Stimulated activated naive CD8-positive, alpha-beta T cell treated with anti-CD3 and anti-CD28 coated beads, Interleukin-15, amount 100 ng/mL, for 72 hours (primary cell): ENCODE data around the gene DHRS9.
A peak's percentile ranks its signal among the peaks of the same experiment; 100 is the strongest.

ENCODE experiments used
- ATAC-seq: fragments of 150-1000 bp; cut with Tn5 transposase; 2 replicates; pipeline ENCODE4 v1.10.0; 2021; ENCODE audit warnings: mild to moderate bottlenecking, moderate library complexity
- DNase-seq, 2 donors: peaks; one replicate each; pipeline ENCODE4 v3.0.0; 2021 to 2022
- H3K27ac Mint-ChIP-seq, 2 donors: one replicate each; pipeline ENCODE4 v1.8.0; 2022; ENCODE audit warnings: mild to moderate bottlenecking in 2 of 2, mixed read lengths in 2 of 2, moderate library complexity in 2 of 2
- H3K27me3 Mint-ChIP-seq: one replicate; pipeline ENCODE4 v1.8.0; 2022; ENCODE audit warnings: mixed read lengths
- H3K4me1 Mint-ChIP-seq: one replicate; pipeline ENCODE4 v1.8.0; 2022; ENCODE audit warnings: mild to moderate bottlenecking, mixed read lengths
- H3K4me3 Mint-ChIP-seq, 2 donors: one replicate each; pipeline ENCODE4 v1.8.0; 2022; ENCODE audit warnings: mild to moderate bottlenecking in 2 of 2, mixed read lengths in 2 of 2, moderate library complexity in 1 of 2
- H3K9me3 Mint-ChIP-seq, 2 donors: one replicate each; pipeline ENCODE4 v1.8.0; 2022; ENCODE audit warnings: mixed read lengths in 2 of 2

The DHRS9 gene

GRCh38 chr2:169069341-169069740 is at the start of gene DHRS9:
Gene DHRS9 (plus strand): TSS chr2:169069563. CDS start chr2:169081582, 12,019 bp downstream.
- H3K4me1 Mint-ChIP-seq = peaks cover 20% of the 10 kb centered on the region
- peak; percentile 81 for ATAC-seq
- H3K27ac Mint-ChIP-seq = peak within 1 kb of the TSS in 1 of 2 donors; percentile 20
- DNase-seq = no peak
- no peaks in the 10 kb centered on the region for H3K27me3 Mint-ChIP-seq
- H3K9me3 Mint-ChIP-seq = peaks cover 7 to 11% of the 10 kb centered on the region in 2 donors
- no peak within 1 kb of the TSS for H3K4me3 Mint-ChIP-seq

GRCh38 chr2:169023161-169023560 is 46.2 kb upstream of the DHRS9 start:
- DNase-seq (no peak), ATAC-seq (no peak)
- H3K27me3 Mint-ChIP-seq = no peaks in the 10 kb centered on the region
- no peak overlapping the region for H3K27ac Mint-ChIP-seq
- H3K4me3 Mint-ChIP-seq = no peak overlapping the region
- H3K9me3 Mint-ChIP-seq = no peaks in the 10 kb centered on the region
- H3K4me1 Mint-ChIP-seq = peaks cover 8% of the 10 kb centered on the region

- Mint-ChIP-seq H3K27me3 (no peaks in the 10 kb centered on the region), H3K9me3 (no peaks in the 10 kb centered on the region), H3K4me1 (peaks cover 8% of the 10 kb centered on the region), H3K4me3 (no peak overlapping the region), H3K27ac (no peak overlapping the region)
- ATAC-seq (no peak), DNase-seq (no peak)
Measured at GRCh38 chr2:169026056-169026455, 43.3 kb upstream of the DHRS9 start.

GRCh38 chr2:169027234-169027633 is 42.1 kb upstream of the DHRS9 start:
- no peak for ATAC-seq
- H3K27ac Mint-ChIP-seq = no peak overlapping the region
- peaks cover 8% of the 10 kb centered on the region for H3K4me1 Mint-ChIP-seq
- no peak overlapping the region for H3K4me3 Mint-ChIP-seq
- no peaks in the 10 kb centered on the region for H3K27me3 Mint-ChIP-seq
- no peak for DNase-seq
- H3K9me3 Mint-ChIP-seq = no peaks in the 10 kb centered on the region

GRCh38 chr2:169029341-169029740 is 40.0 kb upstream of the DHRS9 start:
- Mint-ChIP-seq H3K27me3 (no peaks in the 10 kb centered on the region), H3K27ac (no peak overlapping the region), H3K4me3 (no peak overlapping the region), H3K9me3 (peaks cover 0 to 14% of the 10 kb centered on the region in 2 donors), H3K4me1 (peaks cover 8% of the 10 kb centered on the region)
- ATAC-seq = no peak
- DNase-seq = no peak

GRCh38 chr2:169031202-169031601 is 38.2 kb upstream of the DHRS9 start, which contains the start of gene ABCB11:
Gene ABCB11 (minus strand): TSS chr2:169031324. CDS start chr2:169018125, 13,199 bp downstream.
- H3K4me1 Mint-ChIP-seq = no peaks in the 10 kb centered on the region
- no peaks in the 10 kb centered on the region for H3K27me3 Mint-ChIP-seq
- DNase-seq (no peak), ATAC-seq (no peak)
- H3K27ac Mint-ChIP-seq = no peak within 1 kb of the TSS
- H3K9me3 Mint-ChIP-seq = peaks cover 0 to 16% of the 10 kb centered on the region in 2 donors
- H3K4me3 Mint-ChIP-seq = no peak within 1 kb of the TSS

- no peak for DNase-seq
- no peak for ATAC-seq
- H3K9me3 Mint-ChIP-seq = peaks cover 0 to 16% of the 10 kb centered on the region in 2 donors
- H3K4me1 Mint-ChIP-seq = peaks cover 7% of the 10 kb centered on the region
- no peak overlapping the region for H3K27ac Mint-ChIP-seq
- no peaks in the 10 kb centered on the region for H3K27me3 Mint-ChIP-seq
- no peak overlapping the region for H3K4me3 Mint-ChIP-seq
Measured at GRCh38 chr2:169034256-169034655, 35.1 kb upstream of the DHRS9 start.

- no peak overlapping the region for H3K27ac Mint-ChIP-seq
Measured at GRCh38 chr2:169034984-169035544, 34.3 kb upstream of the DHRS9 start.

GRCh38 chr2:169035887-169036286 is 33.5 kb upstream of the DHRS9 start:
- H3K27ac Mint-ChIP-seq = no peak overlapping the region
- ATAC-seq = no peak
- no peak for DNase-seq
- H3K9me3 Mint-ChIP-seq = peaks cover 0 to 16% of the 10 kb centered on the region in 2 donors
- H3K27me3 Mint-ChIP-seq = no peaks in the 10 kb centered on the region
- peaks cover 7% of the 10 kb centered on the region for H3K4me1 Mint-ChIP-seq
- H3K4me3 Mint-ChIP-seq = no peak overlapping the region

More at GRCh38 chr2:169034984-169035544, 34.3 kb upstream of the DHRS9 start:
- H3K27me3 Mint-ChIP-seq = no peaks in the 10 kb centered on the region
- peaks cover 7% of the 10 kb centered on the region for H3K4me1 Mint-ChIP-seq
- no peak overlapping the region for H3K4me3 Mint-ChIP-seq
- DNase-seq (no peak), ATAC-seq (no peak)
- H3K9me3 Mint-ChIP-seq = peaks cover 0 to 16% of the 10 kb centered on the region in 2 donors

GRCh38 chr2:169036736-169037440 is 32.5 kb upstream of the DHRS9 start:
- Mint-ChIP-seq H3K4me1 (peaks cover 7% of the 10 kb centered on the region), H3K27me3 (no peaks in the 10 kb centered on the region), H3K27ac (no peak overlapping the region), H3K4me3 (no peak overlapping the region), H3K9me3 (peaks cover 5 to 19% of the 10 kb centered on the region in 2 donors)
- ATAC-seq (no peak), DNase-seq (no peak)

- Mint-ChIP-seq H3K9me3 (peaks cover 15 to 27% of the 10 kb centered on the region in 2 donors), H3K27me3 (no peaks in the 10 kb centered on the region), H3K4me1 (peaks cover 7% of the 10 kb centered on the region), H3K4me3 (no peak overlapping the region), H3K27ac (no peak overlapping the region)
- DNase-seq = no peak
- ATAC-seq = peak; percentile 50
Measured at GRCh38 chr2:169038338-169038757, 31.0 kb upstream of the DHRS9 start.

- ATAC-seq = no peak
- no peaks in the 10 kb centered on the region for H3K27me3 Mint-ChIP-seq
- DNase-seq = no peak
- peaks cover 7% of the 10 kb centered on the region for H3K4me1 Mint-ChIP-seq
- peaks cover 23% of the 10 kb centered on the region in 2 donors for H3K9me3 Mint-ChIP-seq
- H3K4me3 Mint-ChIP-seq = no peak overlapping the region
- H3K27ac Mint-ChIP-seq = no peak overlapping the region
Measured at GRCh38 chr2:169039702-169040101, 29.7 kb upstream of the DHRS9 start.

- Mint-ChIP-seq H3K4me1 (peaks cover 7% of the 10 kb centered on the region), H3K9me3 (peaks cover 23 to 27% of the 10 kb centered on the region in 2 donors), H3K27me3 (no peaks in the 10 kb centered on the region), H3K4me3 (no peak overlapping the region), H3K27ac (no peak overlapping the region)
- ATAC-seq = no peak
- DNase-seq = no peak
Measured at GRCh38 chr2:169041594-169041993, 27.8 kb upstream of the DHRS9 start.

GRCh38 chr2:169042856-169043255 is 26.5 kb upstream of the DHRS9 start:
- ATAC-seq = no peak
- Mint-ChIP-seq H3K4me1 (peaks cover 7% of the 10 kb centered on the region), H3K27me3 (no peaks in the 10 kb centered on the region), H3K4me3 (no peak overlapping the region), H3K9me3 (peaks cover 23 to 27% of the 10 kb centered on the region in 2 donors), H3K27ac (no peak overlapping the region)
- DNase-seq = no peak

- Mint-ChIP-seq H3K27ac (no peak overlapping the region), H3K27me3 (no peaks in the 10 kb centered on the region)
- no peak for ATAC-seq
Measured at GRCh38 chr2:169046440-169047151, 22.8 kb upstream of the DHRS9 start.

More at GRCh38 chr2:169046440-169047151, 22.8 kb upstream of the DHRS9 start:
- no peaks in the 10 kb centered on the region for H3K4me1 Mint-ChIP-seq
- peaks cover 23 to 25% of the 10 kb centered on the region in 2 donors for H3K9me3 Mint-ChIP-seq
- no peak overlapping the region for H3K4me3 Mint-ChIP-seq
- no peak for DNase-seq
